PFSK-1 (cell line): ENCODE results near the gene OSBPL9.

ENCODE experiments used
- FOXP2 ChIP-seq: optimal IDR thresholded peaks from 2 replicates; pipeline ENCODE3; 2011; ENCODE audit warnings: borderline replicate concordance, control low read depth, inconsistent platforms; ENCODE audit not compliant: insufficient read depth; ENCODE audit errors: extremely low read length, extremely low read depth
- TAF1 ChIP-seq: IDR thresholded peaks from 2 replicates; pipeline ENCODE4 v1.6.1; 2012; ENCODE audit warnings: low read length, control low read depth, borderline replicate concordance; ENCODE audit not compliant: insufficient read depth

DNA sequence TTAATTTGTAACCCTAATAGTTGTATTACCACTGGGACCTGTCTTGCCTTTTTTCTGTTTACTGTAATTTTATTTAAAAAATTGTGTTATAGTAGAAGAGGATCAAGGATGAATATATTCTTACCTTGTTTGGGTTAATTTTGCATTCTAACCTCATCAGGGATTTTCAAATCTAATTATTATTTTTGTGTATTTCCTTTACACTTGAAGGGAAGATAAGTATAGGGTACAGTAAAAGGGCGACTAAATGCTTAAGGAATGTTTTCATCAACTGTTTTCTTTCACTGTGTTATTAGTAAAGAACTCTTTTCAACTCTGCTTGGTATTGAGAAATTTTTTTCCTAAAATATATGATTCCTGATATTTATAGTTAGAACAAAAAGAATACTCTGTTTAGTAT, 33.3 kb downstream of the OSBPL9 start:
- no peak for TF ChIP-seq FOXP2
- TF ChIP-seq TAF1: no peak
